ENCODE data around the gene FCSK. TPM values are rescaled to one million over a fixed set of nuclear protein-coding genes. Genes with fewer than 3 reads are reported as not detected.

FCSK gene
- total and polyA plus RNA-seq, 8 donors: 5.8 to 92.7 (median 12.8) TPM

- Histone ChIP-seq H3K27ac (no peak overlapping the region), H3K4me1 (peaks cover 6 to 68% (median 20%) of the 10 kb centered on the region in 4 donors), H3K36me3 (peaks cover 0 to 4% (median 0%) of the 10 kb centered on the region in 4 donors), H3K9me3 (no peaks in the 10 kb centered on the region), H3K27me3 (no peaks in the 10 kb centered on the region), H3K4me3 (no peak overlapping the region)
- no peak for TF ChIP-seq EP300 (IDR thresholded peaks at IDR 0.05)
- no peak for TF ChIP-seq CTCF (IDR thresholded peaks at IDR 0.05)
- TF ChIP-seq POLR2A (IDR thresholded peaks at IDR 0.05): no peak
- TF ChIP-seq POLR2AphosphoS5 (IDR thresholded peaks at IDR 0.05): no peak
- intact Hi-C loops (cut with DNase I; ENCODE audit: low total_unique reads): no loop called here
- WGBS, 5 donors: 89 to 94% (median 94%) methylated on average over 9 to 11 of the region's 11 CpGs
- DNase-seq: no peak
These were observed 32.7 kb upstream of the FCSK start for GRCh38 chr16:70421473-70422311.

- no peak overlapping the region for H3K4me3 ChIP-seq
These were observed 31.9 kb upstream of the FCSK start for GRCh38 chr16:70422543-70422942.

GRCh38 chr16:70427786-70428177, 26.6 kb upstream of the FCSK start:
- WGBS, 5 donors: 39 to 46% (median 40%) methylated on average over 4 of the region's 4 CpGs
- no peaks in the 10 kb centered on the region for H3K9me3 ChIP-seq
- intact Hi-C loops (cut with DNase I; ENCODE audit: low total_unique reads): no loop called here
- no peak for DNase-seq
- peaks cover 45 to 89% (median 62%) of the 10 kb centered on the region in 4 donors for H3K4me1 ChIP-seq
- no peaks in the 10 kb centered on the region for H3K27me3 ChIP-seq
- no peak for TF ChIP-seq POLR2A (IDR thresholded peaks at IDR 0.05)
- no peak for TF ChIP-seq EP300 (IDR thresholded peaks at IDR 0.05)
- TF ChIP-seq POLR2AphosphoS5 (IDR thresholded peaks at IDR 0.05): no peak
- no peak for TF ChIP-seq CTCF (IDR thresholded peaks at IDR 0.05)
- no peak overlapping the region for H3K4me3 ChIP-seq
- H3K36me3 ChIP-seq: peaks cover 0 to 4% (median 0%) of the 10 kb centered on the region in 4 donors
- peak overlapping the region; percentile 57 to 91 (median 80) for H3K27ac ChIP-seq

More at GRCh38 chr16:70422543-70422942, 31.9 kb upstream of the FCSK start:
- H3K4me1 ChIP-seq: peaks cover 10 to 77% (median 25%) of the 10 kb centered on the region in 4 donors
- no peaks in the 10 kb centered on the region for H3K9me3 ChIP-seq
- TF ChIP-seq POLR2A (IDR thresholded peaks at IDR 0.05) (no peak), EP300 (IDR thresholded peaks at IDR 0.05) (no peak), POLR2AphosphoS5 (IDR thresholded peaks at IDR 0.05) (no peak), CTCF (IDR thresholded peaks at IDR 0.05) (no peak)
- H3K27me3 ChIP-seq: no peaks in the 10 kb centered on the region
- H3K27ac ChIP-seq: peak overlapping the region in 1 of 5 donors; percentile 62
- 82 to 98% (median 92%) methylated on average over 4 of the region's 4 CpGs for WGBS, 5 donors
- peaks cover 0 to 4% (median 0%) of the 10 kb centered on the region in 4 donors for H3K36me3 ChIP-seq
- peak in 1 of 2 donors; percentile 27 for DNase-seq
- intact Hi-C loops (cut with DNase I; ENCODE audit: low total_unique reads): no loop called here

- intact Hi-C loops (cut with DNase I; ENCODE audit: low total_unique reads): no loop called here
- 5 to 20% (median 11%) methylated on average over 7 to 9 of the region's 9 CpGs for WGBS, 5 donors
- peak; percentile 87 to 96 for DNase-seq
- peaks cover 50 to 89% (median 64%) of the 10 kb centered on the region in 4 donors for H3K4me1 ChIP-seq
- peak overlapping the region; percentile 57 to 91 (median 80) for H3K27ac ChIP-seq
- peaks cover 0 to 4% (median 0%) of the 10 kb centered on the region in 4 donors for H3K36me3 ChIP-seq
- H3K9me3 ChIP-seq: no peaks in the 10 kb centered on the region
- no peak for TF ChIP-seq POLR2A (IDR thresholded peaks at IDR 0.05)
- peak; percentile 57 to 71 (median 69) for TF ChIP-seq POLR2AphosphoS5 (IDR thresholded peaks at IDR 0.05)
- no peak overlapping the region for H3K4me3 ChIP-seq
- H3K27me3 ChIP-seq: no peaks in the 10 kb centered on the region
These were observed 26.0 kb upstream of the FCSK start for GRCh38 chr16:70428178-70428998.
